Panc1 (cell line): ENCODE measurements around the gene GJD4.

Experiments
- POLR2AphosphoS5 ChIP-seq: IDR thresholded peaks from 2 replicates; pipeline ENCODE4 v1.6.1; 2012; ENCODE audit warnings: mild to moderate bottlenecking, low read depth, low read length, moderate library complexity
- TCF7L2 ChIP-seq: IDR thresholded peaks from 2 replicates; pipeline ENCODE4 v1.6.1; 2011; ENCODE audit warnings: mild to moderate bottlenecking, low read depth, low read length, inconsistent platforms
- TF ChIP-seq, protein P1 (sequence below): fragments of 450-650 bp; IDR thresholded peaks from 2 replicates; pipeline ENCODE4 v1.5.1; 2017; ENCODE audit warnings: mild to moderate bottlenecking
- TF ChIP-seq, protein P2 (sequence below), 2 experiments: IDR thresholded peaks; 2 replicates each; pipeline ENCODE4 v1.6.1; 2011 to 2012; ENCODE audit warnings: low read depth in 2 of 2, control low read depth in 1 of 2, low read length in 1 of 2, mild to moderate bottlenecking in 1 of 2, moderate library complexity in 1 of 2; ENCODE audit not compliant: insufficient read depth in 1 of 2

DNA sequence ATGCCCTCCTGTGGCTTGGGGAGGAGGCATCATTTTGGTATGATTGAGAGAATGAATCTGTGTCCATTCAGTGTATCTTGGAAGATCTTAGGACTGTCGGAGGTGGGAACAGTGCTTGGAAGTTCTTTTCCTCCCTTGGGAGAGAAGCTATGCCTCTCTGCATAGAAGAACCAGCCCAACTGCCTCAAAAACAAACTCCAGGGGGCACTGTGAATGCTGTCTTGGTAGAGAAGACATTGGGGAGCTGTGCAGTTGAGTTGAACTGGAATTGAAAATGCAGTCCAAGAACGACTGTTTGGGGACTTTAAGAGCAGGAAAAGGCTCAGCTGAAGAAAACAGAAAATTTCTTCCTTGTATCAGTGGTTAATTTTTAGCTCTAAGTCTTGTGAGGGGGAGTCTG is 4.9 kb upstream of the GJD4 start:
- TF ChIP-seq, protein P1, sequence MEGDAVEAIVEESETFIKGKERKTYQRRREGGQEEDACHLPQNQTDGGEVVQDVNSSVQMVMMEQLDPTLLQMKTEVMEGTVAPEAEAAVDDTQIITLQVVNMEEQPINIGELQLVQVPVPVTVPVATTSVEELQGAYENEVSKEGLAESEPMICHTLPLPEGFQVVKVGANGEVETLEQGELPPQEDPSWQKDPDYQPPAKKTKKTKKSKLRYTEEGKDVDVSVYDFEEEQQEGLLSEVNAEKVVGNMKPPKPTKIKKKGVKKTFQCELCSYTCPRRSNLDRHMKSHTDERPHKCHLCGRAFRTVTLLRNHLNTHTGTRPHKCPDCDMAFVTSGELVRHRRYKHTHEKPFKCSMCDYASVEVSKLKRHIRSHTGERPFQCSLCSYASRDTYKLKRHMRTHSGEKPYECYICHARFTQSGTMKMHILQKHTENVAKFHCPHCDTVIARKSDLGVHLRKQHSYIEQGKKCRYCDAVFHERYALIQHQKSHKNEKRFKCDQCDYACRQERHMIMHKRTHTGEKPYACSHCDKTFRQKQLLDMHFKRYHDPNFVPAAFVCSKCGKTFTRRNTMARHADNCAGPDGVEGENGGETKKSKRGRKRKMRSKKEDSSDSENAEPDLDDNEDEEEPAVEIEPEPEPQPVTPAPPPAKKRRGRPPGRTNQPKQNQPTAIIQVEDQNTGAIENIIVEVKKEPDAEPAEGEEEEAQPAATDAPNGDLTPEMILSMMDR, result 0 out of 2 replicates have a peak, but pooled peaks have one; percentile 15
- TF ChIP-seq, protein P2, sequence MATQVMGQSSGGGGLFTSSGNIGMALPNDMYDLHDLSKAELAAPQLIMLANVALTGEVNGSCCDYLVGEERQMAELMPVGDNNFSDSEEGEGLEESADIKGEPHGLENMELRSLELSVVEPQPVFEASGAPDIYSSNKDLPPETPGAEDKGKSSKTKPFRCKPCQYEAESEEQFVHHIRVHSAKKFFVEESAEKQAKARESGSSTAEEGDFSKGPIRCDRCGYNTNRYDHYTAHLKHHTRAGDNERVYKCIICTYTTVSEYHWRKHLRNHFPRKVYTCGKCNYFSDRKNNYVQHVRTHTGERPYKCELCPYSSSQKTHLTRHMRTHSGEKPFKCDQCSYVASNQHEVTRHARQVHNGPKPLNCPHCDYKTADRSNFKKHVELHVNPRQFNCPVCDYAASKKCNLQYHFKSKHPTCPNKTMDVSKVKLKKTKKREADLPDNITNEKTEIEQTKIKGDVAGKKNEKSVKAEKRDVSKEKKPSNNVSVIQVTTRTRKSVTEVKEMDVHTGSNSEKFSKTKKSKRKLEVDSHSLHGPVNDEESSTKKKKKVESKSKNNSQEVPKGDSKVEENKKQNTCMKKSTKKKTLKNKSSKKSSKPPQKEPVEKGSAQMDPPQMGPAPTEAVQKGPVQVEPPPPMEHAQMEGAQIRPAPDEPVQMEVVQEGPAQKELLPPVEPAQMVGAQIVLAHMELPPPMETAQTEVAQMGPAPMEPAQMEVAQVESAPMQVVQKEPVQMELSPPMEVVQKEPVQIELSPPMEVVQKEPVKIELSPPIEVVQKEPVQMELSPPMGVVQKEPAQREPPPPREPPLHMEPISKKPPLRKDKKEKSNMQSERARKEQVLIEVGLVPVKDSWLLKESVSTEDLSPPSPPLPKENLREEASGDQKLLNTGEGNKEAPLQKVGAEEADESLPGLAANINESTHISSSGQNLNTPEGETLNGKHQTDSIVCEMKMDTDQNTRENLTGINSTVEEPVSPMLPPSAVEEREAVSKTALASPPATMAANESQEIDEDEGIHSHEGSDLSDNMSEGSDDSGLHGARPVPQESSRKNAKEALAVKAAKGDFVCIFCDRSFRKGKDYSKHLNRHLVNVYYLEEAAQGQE (IDR thresholded peaks at IDR 0.05; ENCODE audit: insufficient read depth in 1 of 2, low read depth in 2 of 2, low read length in 1 of 2), result no peak
- no peak for TF ChIP-seq TCF7L2
- no peak for TF ChIP-seq POLR2AphosphoS5
